Right renal pelvis (tissue), 4 donors: ENCODE data around the gene ANAPC10. TPM values are rescaled to one million over a fixed set of nuclear protein-coding genes. Genes with fewer than 3 reads are reported as not detected.
"Not testable (repeated sequence)": the region's sequence is repeated elsewhere in the genome, so short reads cannot be mapped to it uniquely, and the experiment has no call there.

Experiments
- DNase-seq, 4 donors: peaks; one replicate each; pipeline ENCODE4 v3.0.0-alpha.2; 2013; ENCODE audit warnings: low read depth in 4 of 4, low spot score in 3 of 4, missing footprints in 1 of 4
- polyA plus RNA-seq, 4 donors: library from polyadenylated mRNA; unstranded; fragments of 120-200 nt; gene quantifications; one replicate each; pipeline ENCODE4 v1.2.1, GENCODE V29; 2013; ENCODE audit not compliant: insufficient read length in 4 of 4

ANAPC10 gene, protein sequence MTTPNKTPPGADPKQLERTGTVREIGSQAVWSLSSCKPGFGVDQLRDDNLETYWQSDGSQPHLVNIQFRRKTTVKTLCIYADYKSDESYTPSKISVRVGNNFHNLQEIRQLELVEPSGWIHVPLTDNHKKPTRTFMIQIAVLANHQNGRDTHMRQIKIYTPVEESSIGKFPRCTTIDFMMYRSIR
- 10 to 100 TPM; 27.2 to 32.7 (median 29.8) TPM for polyA plus RNA-seq

DNA sequence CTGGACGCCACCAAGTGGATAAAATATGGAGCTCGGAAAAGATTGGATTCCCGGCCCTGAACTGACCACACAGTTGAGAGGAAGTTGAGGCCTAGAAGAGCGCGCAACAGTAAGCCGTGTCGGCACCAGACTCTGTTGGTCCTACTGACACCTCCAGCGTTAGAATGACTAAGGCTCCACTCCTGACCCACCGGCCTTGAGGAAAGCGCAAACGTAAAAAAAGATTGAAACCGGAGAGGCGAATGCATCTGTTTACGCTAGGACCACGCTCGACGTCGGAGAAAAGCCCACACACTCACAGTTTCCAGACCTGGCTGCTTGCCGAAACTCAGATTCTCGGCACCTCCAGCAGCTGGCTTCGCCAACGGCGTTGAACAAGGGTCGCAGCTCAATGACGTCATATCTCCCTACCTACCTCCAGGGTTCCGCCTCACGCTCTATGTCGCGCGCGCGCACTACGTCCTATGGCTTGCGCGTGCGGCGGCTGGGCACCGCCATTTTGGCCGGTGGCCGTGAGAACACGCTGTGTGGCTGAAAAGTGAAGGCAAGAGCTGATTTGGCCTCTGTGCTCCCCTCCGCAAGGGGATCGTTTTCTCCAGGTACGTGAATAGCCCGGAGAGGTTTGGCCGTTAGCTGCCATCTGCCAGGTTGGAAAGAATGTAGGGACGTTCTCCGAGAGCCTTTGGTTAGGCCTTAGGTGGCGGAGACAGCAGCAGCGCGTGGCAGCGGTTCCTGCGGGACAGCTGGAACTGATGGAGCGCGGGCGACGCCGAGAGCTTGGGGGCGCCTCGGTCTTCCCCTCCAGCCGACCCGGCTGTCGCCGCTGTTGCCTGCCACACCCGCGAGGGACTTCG is at the start of gene ANAPC10, which contains the start of gene ABCE1:
Gene ANAPC10, minus strand, starts transcription at position 376 of the 854 bp plus-strand sequence. CDS start 2,097 bp downstream, outside the sequence.
Gene ABCE1, plus strand, starts transcription at position 491 of the 854 bp plus-strand sequence. CDS start 6,102 bp downstream, outside the sequence.
- peak; percentile 94 to 98 (median 96) for DNase-seq

DNA sequence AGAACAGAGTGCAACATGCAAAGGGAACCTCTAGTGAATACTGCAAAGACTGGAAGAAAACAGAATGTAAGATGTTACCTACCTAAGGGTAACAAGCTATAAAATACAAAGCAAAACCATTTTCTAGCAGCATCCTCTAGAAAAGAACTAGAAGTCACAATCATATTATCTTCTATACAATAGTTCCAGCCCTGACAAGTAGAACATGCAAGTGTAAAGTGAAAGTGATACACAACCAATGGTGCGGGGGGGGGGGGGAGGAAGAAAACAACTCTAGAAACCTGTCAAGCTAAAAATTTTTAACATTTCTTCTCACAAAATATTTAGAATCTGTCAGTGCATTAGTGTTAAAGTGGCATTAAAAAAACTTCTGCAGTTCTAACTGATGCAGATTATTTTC is 38.2 kb upstream of the ANAPC10 start:
- DNase-seq = not testable (repeated sequence)

DNA sequence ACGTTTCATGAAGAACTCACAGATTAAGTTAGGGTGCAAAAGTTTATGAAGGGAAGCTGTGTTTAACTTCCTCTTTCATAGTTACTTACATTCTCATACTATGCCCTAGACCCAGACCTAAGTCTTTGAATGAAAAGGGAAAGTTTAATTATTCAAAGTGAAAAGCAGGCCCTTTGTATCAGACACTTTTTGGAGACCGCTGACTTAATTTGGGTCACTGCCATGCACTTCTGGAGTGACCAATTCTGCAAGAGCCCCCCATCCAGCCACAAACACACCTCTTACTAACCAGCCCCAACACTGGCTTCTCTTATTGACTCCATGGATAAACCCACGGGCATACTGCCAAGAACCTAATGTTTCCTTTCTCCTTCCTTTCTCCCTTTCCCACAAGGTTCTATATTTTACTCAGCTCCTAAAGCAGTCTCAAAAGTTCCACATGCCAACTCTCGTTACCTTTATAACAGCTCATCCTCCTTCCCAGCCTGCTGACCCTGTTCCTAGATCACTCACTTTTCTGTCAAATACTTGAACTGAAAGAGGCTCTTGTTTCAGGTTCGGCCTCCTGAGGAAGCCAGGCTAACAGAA is 34.6 kb upstream of the ANAPC10 start:
- no peak for DNase-seq

DNA sequence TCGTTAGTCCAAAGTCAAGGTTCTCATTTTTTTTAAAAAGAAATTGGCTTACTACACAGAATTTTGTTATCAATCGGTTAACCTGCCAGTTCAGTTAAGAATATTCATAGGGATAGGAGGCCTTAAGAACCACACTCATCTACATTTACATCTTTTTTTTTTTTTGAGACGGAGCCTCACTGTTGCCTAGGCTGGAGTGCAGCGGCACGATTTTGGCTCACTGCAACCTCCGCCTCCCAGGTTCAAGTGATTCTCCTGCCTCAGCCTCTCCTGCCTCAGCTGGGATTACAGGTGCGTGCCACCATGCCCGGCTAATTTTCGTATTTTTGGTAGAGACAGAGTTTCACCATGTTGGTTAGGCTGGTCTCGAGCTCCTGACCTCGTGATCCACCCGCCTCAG is 33.9 kb upstream of the ANAPC10 start:
- no peak for DNase-seq

DNA sequence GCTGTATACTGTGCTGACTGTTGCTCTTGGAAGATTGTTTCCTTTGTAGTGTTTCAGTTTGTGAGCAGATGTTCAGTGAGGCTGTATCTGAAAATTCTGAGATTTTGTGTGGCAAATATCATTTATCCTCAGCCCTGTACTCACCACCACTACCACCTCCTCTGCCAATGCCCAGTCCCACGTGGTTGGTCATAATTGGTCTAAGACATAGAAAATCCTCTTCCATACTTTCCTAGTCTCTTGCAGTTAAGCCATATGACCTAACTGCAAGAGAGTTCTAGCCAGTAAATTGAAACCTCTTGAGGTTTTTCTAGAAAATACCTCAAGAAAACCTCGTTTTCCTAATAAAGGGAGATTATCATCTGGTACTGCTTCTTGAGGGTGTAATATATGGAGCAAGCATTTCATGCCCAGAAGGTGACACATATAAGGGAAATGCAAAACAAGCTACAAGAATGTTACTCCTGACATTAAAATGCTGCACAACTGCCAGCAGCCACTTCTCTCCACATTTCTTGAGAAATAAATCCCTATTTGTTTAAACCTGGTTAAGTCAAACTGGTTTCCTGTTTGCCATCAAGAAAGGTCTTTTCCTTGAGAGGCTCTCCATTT is 32.9 kb upstream of the ANAPC10 start:
- DNase-seq = no peak

DNA sequence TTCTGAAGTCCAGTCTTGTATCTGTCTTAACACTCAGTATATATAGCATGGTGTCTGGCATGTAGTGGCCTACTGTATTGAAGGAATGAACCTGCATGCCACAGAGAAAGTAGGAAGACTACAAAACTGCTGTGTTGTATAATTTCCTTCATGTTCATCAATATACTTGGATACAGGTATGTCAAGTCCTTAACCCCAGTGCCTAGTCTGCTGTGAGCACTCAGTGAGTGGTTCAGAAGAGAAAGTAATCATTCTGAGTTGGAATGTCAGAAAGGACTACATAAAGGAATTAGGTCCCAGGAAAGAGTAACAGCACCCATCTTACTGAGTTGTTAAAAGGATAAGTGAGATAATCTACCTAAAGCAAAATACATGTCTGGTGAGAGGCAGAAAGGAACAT is 32.1 kb upstream of the ANAPC10 start:
- no peak for DNase-seq

DNA sequence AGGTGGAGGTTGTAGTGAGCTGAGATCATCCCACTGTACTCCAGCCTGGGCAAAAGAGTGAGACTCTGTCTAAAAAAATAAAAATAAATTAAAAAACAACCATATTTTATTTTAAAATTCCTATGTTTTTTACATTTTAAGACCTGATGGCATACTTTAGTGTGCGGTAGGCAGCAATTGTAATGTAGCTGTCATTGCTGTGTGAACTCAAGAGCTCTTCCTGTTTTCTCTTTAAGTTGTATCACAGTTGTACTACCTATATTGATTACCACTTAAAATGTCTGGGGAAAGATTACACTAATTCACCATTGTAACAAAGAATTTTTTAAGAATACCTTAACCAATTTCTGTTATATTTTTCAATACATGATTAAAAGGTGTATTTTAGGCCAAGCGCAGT is 27.4 kb upstream of the ANAPC10 start:
- no peak for DNase-seq

DNA sequence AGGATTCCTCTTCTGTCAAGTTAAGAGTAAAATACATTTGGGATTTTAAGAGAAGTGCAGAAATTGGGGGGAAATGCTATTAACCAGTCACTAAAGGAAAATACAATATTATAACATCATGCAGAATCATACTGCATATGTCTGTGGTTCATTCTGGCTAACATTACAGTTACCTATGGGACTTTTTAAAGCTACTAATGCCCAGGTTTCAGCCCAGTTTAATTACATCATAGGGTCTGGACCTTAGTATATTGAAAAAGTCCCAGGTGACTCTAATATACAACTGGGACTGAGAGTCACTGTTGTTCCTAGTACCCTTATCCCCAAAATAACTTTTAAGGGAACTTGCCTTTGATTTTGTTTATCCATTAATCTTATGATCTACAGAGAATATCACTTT is 10.1 kb upstream of the ANAPC10 start:
- DNase-seq = no peak

DNA sequence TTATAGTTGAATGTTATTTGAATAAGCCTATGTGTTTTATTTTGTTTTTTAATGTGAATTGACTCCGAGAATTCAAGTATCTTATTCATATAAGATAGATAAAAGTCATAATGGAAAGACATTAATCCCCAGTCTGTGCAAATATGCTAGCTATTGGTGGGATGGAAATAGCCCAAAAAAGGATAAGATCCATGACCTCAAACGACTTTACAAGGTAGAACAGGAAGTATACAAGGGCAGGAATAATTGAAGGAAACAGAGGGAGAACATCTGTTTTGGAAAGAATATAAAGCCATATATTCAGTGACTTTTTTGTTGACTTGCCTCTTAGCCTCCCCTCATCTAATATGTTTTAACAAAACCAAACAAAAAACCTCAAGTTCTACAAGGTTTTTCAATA is 9.1 kb upstream of the ANAPC10 start:
- no peak for DNase-seq

DNA sequence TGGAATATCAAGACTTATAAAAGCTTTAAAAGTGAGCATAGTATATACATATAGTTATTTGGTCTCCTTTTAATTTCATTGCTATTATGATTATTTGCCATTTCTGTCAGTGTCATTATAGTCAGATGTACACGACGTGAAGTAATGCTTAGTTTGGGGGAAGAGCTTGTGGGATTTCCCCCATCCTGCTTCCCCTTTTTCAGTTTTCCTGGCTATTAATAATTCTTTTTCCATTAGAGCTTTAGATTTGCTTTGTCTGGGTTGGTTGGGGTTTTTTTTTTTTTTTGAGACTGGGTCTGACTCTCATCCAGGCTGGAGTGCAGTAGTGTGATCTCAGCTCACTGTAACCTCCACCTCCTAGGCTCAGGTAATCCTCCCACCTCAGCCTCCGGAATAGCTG is 5.5 kb upstream of the ANAPC10 start:
- no peak for DNase-seq

DNA sequence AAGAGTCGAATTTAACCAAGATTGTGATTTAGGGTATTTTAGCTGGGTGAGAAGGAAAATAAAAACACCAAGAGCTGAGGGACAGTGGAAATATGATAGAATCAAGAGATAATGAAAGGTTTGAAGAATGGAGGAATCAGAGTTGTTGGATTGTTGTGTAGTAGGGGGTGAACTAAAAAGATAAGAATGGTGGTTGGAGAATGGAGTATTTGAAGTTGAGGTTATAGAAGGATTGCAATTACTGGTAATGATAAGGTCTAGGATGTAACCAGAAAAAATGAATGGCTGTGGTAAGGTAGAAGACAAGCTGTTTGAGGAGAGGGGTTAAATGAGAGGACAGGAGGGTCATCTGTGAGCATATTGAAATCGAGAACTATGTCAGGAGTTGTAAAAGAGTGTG is 4.6 kb upstream of the ANAPC10 start:
- DNase-seq = no peak

DNA sequence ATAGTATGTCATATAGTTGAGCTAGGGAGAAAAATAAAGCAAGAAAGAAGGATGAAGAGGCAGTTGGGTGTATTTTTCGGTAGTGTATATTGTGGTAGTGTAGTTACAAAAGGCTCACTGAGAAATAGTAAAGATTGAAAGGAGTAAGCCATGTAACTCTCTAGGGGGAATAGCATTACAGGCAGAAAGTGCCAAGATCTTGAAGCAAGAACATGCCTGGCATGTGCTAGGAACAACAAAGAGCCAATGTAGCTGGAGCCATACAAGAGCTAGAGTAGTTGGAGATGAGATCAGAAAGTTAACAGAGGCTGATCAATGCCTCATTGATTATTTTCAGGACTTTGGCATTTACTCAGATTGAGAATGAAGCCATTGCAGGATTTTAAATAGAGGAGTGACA is 3.1 kb upstream of the ANAPC10 start:
- no peak for DNase-seq

DNA sequence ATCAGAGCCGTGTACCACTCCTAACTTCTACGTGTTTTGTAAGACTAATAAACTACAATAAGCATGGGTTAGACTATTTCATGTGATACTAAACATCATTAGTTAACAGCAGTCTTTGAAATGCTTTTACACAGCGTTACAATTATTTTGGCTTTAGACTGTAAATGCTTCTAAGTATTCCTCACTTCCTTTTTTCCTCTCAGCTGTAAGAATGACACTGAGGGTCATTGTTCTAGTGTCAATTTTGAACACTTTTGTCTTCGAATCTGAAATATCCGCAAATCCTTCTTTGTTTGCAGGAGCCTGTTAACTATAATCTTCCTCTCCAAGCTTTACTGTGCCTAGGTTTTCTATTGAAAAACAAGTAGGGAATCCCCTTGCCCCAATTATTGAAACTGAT is 1.7 kb upstream of the ANAPC10 start:
- DNase-seq = no peak

DNA sequence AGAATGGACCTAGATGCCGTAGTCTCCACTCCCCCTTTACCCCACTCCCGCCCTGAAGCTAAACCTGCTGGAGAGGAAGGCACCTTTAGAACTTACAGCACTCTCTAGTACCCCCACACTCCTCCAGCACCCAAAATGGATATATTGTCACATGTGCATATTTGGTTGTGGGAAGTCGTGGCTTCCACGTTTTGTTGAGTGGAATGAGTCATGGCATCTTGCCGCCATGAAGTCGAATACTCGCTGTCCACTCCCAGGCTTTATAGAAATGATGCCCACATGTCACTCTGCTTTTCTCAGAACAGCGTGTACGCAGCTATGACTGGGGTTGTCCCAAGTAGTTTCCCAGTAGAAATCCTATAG is 660 bp upstream of the ANAPC10 start:
- peak in 2 of 4 donors; percentile 23 to 25 for DNase-seq

DNA sequence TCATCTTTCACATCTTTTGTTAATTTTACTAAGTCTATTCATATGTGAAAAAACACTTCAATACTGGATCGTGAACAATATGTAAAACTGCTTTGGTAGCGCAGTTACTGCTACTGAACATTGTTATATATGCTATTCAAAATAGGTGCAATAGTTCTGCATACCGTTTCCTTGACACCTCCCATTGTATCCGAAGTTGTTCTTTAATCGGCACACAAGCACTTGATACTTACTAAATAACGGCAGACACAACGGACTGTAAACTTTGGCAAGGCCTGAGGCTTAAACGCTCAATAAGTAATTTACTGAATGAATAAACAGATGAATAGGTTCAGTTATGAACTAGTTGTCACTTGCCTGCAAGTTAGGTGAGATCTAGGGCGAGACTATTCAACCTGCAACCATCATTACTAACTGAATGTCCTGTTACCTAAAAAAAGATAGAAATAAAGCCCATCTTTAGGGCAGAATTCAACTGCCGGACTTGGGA is 620 bp downstream of the ANAPC10 start:
- peak in 2 of 4 donors; percentile 1 for DNase-seq

DNA sequence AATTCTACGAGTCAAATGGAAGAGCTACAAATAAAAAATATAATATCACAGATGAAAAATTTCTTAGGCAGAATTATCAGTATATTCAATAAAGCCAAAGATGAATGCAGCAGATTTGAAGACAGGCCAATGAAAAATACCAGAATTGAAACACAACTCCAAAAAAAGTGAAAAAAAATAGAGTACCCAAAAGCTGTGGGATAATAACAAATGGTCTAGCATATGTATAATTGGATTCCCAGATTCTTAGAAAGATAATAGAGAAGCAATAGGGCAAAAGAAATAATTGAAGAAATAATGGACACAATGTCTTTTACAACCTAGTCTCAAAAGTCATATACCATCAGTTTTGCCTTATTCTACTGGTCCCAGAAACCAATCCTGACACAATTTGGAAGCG is 4.4 kb downstream of the ANAPC10 start:
- no peak for DNase-seq

DNA sequence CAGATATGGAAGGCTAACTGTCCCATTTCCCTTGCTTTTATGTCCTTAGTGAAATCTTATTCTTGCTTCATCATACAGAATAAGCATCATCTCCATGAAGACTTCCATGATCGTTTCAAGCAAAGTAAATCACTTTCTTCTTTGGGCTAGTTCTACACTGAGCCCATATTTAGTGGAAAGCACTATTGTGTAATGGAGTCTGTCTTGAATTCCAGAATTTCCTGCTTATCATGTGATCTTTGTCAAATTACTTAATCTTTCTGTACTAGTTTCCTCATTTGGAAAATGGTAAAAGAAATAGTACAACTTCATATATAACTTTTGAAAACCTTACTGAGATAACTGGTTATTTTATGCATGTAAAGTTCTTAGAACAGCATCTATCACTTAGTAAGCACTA is 7.6 kb downstream of the ANAPC10 start:
- DNase-seq = no peak

DNA sequence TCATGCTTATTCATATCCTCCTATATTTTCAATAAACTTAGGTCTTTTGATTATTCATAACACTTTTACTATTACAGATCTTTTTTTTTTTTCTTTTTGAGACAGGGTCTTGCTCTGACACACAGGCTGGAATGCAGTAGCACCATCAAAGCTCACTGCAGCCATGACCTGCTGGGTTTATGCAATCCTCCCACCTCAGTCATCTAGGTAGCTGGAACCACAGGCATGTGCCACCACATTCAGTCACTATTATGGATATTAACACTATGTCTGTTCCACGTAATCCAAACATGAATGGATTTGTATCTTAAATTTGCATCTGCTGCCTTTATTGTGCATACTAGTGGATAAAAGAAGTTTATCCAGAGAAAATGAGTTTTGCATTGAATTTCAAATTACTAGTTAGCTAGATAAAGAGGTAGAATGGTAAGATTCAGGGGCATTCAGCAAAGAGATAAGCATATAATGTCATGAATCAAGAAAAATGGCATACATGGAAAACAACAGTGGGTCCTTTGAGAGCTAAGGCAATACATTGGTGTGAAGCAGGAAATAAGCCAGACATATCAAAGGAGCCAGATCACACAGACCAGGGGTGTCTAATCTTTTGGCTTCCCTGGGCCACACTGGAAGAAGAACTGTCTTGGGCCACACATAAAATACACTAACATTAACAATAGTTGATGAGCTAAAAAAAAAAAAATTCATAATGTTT is 13.9 kb downstream of the ANAPC10 start:
- DNase-seq = no peak

DNA sequence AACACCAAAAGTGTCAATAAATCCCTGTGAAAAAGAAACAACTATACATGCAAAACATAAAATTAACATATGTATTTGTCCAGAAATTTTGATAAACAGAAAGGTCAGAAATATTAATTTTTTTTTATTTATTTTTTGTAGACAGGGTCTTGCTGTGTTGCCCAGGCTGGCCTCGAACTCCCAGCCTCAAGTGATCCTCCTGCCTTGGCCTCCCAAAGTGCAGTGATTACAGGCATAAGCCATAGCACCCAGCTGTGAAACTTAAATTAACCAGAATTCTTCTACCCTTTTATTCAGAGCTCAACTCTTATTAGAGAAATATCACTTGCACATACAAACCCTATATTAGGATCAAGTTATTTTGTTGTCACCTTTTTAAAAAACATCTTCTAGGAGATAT is 16.2 kb downstream of the ANAPC10 start:
- no peak for DNase-seq

DNA sequence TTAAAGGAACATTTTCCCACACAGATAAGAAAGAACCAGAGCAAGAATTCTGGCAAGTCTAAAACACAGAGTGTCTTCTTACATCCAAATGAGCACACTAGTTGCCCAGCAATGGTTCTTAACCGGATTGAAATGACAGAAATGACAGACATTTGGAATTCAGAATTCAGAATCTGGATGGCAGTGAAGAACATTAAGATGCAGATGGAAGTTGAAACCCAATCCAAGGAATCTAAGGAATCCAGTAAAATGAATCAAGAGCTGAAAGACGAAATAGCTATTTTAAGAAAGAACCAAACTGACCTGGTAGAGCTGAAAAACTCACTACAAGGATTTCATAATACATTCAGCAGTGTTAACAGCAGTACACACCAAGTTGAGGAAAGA is 21.5 kb downstream of the ANAPC10 start:
- no peak for DNase-seq
